Neutrophil (primary cell): ENCODE data around the gene PARD3.

Source experiments
- H3K27ac ChIP-seq: fragments of 200-600 bp; sonication (generic); 2 replicates; pipeline ENCODE4 v1.5.1; 2016; ENCODE audit warnings: mild to moderate bottlenecking, moderate library complexity
- H3K27me3 ChIP-seq: fragments of 200-600 bp; sonication (generic); 2 replicates; pipeline ENCODE4 v1.6.0; 2016; ENCODE audit warnings: mild to moderate bottlenecking
- H3K36me3 ChIP-seq: fragments of 200-600 bp; sonication (generic); 2 replicates; pipeline ENCODE4 v1.5.1; 2017
- H3K4me1 ChIP-seq, 2 experiments: fragments of 200-600 bp in 1 of 2; sonication (generic) in 1 of 2; 1 replicate in 1 of 2; 2 replicates in 1 of 2; pipeline versions ENCODE4 v1.5.1 to v1.6.1; 2013 to 2016; ENCODE audit warnings: low read depth in 1 of 2, low read length in 1 of 2, mild to moderate bottlenecking in 1 of 2, moderate library complexity in 1 of 2; ENCODE audit not compliant: control insufficient read depth in 1 of 2, insufficient read depth in 1 of 2
- H3K4me3 ChIP-seq, 2 experiments: fragments of 200-600 bp in 1 of 2; sonication (generic) in 1 of 2; 1 replicate in 1 of 2; 2 replicates in 1 of 2; pipeline ENCODE4 v1.5.1; 2013 to 2016; ENCODE audit warnings: low read depth in 1 of 2, low read length in 1 of 2, mild to moderate bottlenecking in 1 of 2, moderate library complexity in 1 of 2
- H3K9me3 ChIP-seq: fragments of 200-600 bp; sonication (generic); 2 replicates; pipeline ENCODE4 v1.5.1; 2016
- CTCF ChIP-seq: fragments of 200-600 bp; sonication (generic); IDR thresholded peaks from 2 replicates; pipeline ENCODE4 v1.5.1; 2016; ENCODE audit warnings: antibody characterized with exemption

Gene PARD3

GRCh38 chr10:34719746-34720145 is 95.3 kb downstream of the PARD3 start:
- Histone ChIP-seq H3K27ac (no peak overlapping the region), H3K27me3 (peaks cover 18% of the 10 kb centered on the region), H3K4me3 (no peak overlapping the region), H3K36me3 (no peaks in the 10 kb centered on the region), H3K9me3 (no peaks in the 10 kb centered on the region), H3K4me1 (no peaks in the 10 kb centered on the region)
- TF ChIP-seq CTCF, result no peak

- peaks cover 16% of the 10 kb centered on the region for H3K27me3 ChIP-seq
Measured at GRCh38 chr10:34719328-34719727, 95.8 kb downstream of the PARD3 start.

GRCh38 chr10:34717429-34717828 is 97.7 kb downstream of the PARD3 start:
- no peaks in the 10 kb centered on the region for H3K4me1 ChIP-seq
- no peaks in the 10 kb centered on the region for H3K36me3 ChIP-seq

More at GRCh38 chr10:34719328-34719727, 95.8 kb downstream of the PARD3 start:
- H3K27ac ChIP-seq, result no peak overlapping the region
- no peaks in the 10 kb centered on the region for H3K4me1 ChIP-seq
- H3K4me3 ChIP-seq, result no peak overlapping the region
- H3K9me3 ChIP-seq, result no peaks in the 10 kb centered on the region
- TF ChIP-seq CTCF, result no peak
- H3K36me3 ChIP-seq, result no peaks in the 10 kb centered on the region

GRCh38 chr10:34716958-34717357 is 98.1 kb downstream of the PARD3 start:
- no peaks in the 10 kb centered on the region for H3K4me1 ChIP-seq
- no peaks in the 10 kb centered on the region for H3K9me3 ChIP-seq
- H3K36me3 ChIP-seq, result no peaks in the 10 kb centered on the region
- peaks cover 16% of the 10 kb centered on the region for H3K27me3 ChIP-seq
- no peak overlapping the region for H3K27ac ChIP-seq
- no peak for TF ChIP-seq CTCF
- H3K4me3 ChIP-seq, result no peak overlapping the region

More at GRCh38 chr10:34717429-34717828, 97.7 kb downstream of the PARD3 start:
- Histone ChIP-seq H3K4me3 (no peak overlapping the region), H3K9me3 (no peaks in the 10 kb centered on the region), H3K27me3 (peaks cover 16% of the 10 kb centered on the region), H3K27ac (no peak overlapping the region)
- no peak for TF ChIP-seq CTCF

GRCh38 chr10:34716234-34716633 is 98.9 kb downstream of the PARD3 start:
- Histone ChIP-seq H3K9me3 (no peaks in the 10 kb centered on the region), H3K27me3 (peaks cover 9% of the 10 kb centered on the region), H3K4me1 (no peaks in the 10 kb centered on the region), H3K4me3 (no peak overlapping the region), H3K27ac (no peak overlapping the region), H3K36me3 (no peaks in the 10 kb centered on the region)
- no peak for TF ChIP-seq CTCF
